NK-92 treated with Interleukin-12 subunit alpha and Interleukin-12 subunit beta, amount 100 ng/mL, for 24 hours (cell line): ENCODE measurements around the gene ATP5ME.

Experiments used
- DNase-seq: peaks from one replicate; lab custom pipeline; 2025; lab: John Stamatoyannopoulos, UW

Gene ATP5ME

GRCh38 chr4:666822-667544, 7.1 kb downstream of the ATP5ME start:
- no peak for DNase-seq

- DNase-seq: no peak
These were observed 7.7 kb downstream of the ATP5ME start for GRCh38 chr4:666436-666810.

- no peak for DNase-seq
These were observed 8.2 kb downstream of the ATP5ME start for GRCh38 chr4:665751-666435.

GRCh38 chr4:665381-665750, 8.7 kb downstream of the ATP5ME start:
- no peak for DNase-seq

- DNase-seq: no peak
These were observed 9.3 kb downstream of the ATP5ME start for GRCh38 chr4:664713-665231.

- peak; percentile 42 for DNase-seq
These were observed 10.3 kb downstream of the ATP5ME start for GRCh38 chr4:663438-664428.

GRCh38 chr4:663046-663437, 11.0 kb downstream of the ATP5ME start:
- no peak for DNase-seq

GRCh38 chr4:661881-662761, 12.0 kb downstream of the ATP5ME start:
- DNase-seq: no peak

GRCh38 chr4:661231-661630, 12.8 kb downstream of the ATP5ME start:
- DNase-seq: no peak

GRCh38 chr4:660401-660800, 13.7 kb downstream of the ATP5ME start:
- DNase-seq: no peak

- DNase-seq: no peak
These were observed 14.2 kb downstream of the ATP5ME start for GRCh38 chr4:659851-660250.

- DNase-seq: no peak
These were observed 15.1 kb downstream of the ATP5ME start for GRCh38 chr4:658681-659667.

GRCh38 chr4:657834-658667, 16.0 kb downstream of the ATP5ME start:
- DNase-seq: no peak

GRCh38 chr4:657338-657833, 16.7 kb downstream of the ATP5ME start:
- DNase-seq: no peak

- DNase-seq: no peak
These were observed 17.4 kb downstream of the ATP5ME start for GRCh38 chr4:656436-657337.

GRCh38 chr4:655464-656151, 18.5 kb downstream of the ATP5ME start:
- no peak for DNase-seq

- no peak for DNase-seq
These were observed 19.1 kb downstream of the ATP5ME start for GRCh38 chr4:654871-655463.
